NCI-H748 (cell line): ENCODE results near the gene SLC22A31.
A peak's percentile ranks its signal among the peaks of the same experiment; 100 is the strongest.
"Not testable (repeated sequence)": the region's sequence is repeated elsewhere in the genome, so short reads cannot be mapped to it uniquely, and the experiment has no call there.

Source experiments
- DNase-seq: peaks from one replicate; lab custom pipeline; 2025; ENCODE audit not compliant: unreplicated experiment; lab: John Stamatoyannopoulos, UW

SLC22A31 gene

DNA sequence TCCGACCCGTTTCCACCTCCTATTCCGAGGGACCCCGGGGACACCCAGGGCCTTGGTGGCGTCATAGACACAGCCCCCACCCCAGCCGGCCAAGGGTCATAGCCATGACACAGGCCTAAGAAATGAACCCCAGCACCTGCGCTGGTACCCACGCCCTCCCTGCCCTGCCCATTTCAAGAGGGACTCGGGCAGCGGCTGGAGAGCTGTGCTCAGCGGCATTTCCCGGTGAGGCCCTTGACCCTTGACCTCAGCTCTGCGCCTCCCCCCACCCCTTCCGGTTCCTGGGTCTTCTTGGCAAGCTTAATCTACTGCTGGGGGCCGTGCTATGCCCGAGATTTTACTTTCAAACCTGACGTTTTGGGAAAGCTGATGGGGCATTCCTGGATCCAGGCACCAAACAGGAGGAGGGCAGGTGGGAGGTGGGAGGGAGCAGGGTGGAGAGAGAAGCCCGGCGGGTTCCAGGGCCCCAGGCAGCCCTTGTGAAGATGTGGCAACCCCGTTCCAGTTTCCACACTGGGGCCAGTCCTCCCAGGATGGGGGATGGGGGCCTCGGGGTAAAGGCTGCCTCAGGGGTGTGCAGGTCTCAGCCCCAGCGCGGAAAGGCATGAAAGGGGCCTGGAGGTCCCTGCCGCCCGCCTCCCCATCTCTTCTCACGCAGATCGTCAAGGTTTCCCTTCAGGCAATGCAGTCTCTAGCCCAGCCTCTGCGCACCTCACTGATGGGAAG lies at the start of gene SLC22A31:
TSS of gene SLC22A31 (minus strand) at position 414 of the 726 bp plus-strand sequence. CDS start at position 378, 36 bp downstream.
- peak; percentile 17 for DNase-seq

DNA sequence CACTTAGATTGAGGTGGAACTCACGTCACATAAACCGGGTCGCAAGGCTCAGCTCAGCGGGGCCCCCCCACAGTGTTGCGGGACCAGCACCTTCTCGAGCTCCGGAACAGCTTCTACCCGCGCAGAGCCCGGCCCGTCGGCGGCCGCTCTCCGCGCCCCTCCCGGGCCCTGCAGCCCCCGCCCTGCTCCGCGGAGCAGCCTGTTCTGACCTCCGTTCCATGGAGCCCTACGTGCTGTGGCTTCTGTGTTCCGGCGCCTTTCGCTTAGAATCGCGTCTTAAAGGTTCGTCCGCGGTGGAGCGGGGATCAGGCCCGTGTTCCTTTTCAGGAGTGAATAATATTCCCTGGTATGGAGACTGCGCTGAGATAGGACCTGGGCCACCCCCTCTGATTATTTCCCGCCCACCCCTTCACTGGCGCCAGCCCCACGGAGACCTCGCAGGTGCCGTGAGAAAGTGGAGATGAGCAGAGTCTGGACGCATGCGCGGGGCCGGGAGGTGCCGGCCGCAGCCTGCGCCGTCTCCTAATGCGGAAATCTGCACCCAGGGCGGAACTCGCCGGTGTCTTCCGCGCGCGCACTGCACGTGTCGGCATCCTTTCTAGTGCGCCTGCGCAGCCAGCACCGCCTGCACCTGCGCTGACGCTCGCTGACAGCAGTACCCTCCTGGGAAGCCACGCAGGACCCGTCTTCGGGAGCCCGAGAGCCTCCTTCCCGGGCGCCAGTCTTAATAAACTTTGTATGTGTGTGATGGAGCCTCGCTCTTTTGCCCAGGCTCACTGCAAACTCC lies 48.1 kb upstream of the SLC22A31 start:
- DNase-seq, result no peak

DNA sequence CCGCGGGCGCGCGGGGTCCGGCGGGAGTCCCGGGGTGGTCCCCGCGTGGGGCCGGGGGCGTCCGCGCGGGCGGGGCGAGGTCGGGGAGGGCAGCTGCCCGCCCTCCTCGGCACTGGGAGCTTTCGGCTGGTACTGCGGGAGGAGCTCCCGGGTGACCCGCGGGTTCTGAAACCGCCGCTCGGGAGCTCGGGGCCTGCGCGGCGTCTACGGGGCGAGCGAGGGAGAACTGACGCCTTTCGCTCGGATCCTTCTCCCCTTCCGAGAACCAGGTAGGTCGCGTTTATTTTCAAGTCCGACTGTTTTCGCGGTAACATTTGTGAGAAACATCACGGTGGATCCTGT lies 47.4 kb upstream of the SLC22A31 start:
- DNase-seq, result not testable (repeated sequence)

DNA sequence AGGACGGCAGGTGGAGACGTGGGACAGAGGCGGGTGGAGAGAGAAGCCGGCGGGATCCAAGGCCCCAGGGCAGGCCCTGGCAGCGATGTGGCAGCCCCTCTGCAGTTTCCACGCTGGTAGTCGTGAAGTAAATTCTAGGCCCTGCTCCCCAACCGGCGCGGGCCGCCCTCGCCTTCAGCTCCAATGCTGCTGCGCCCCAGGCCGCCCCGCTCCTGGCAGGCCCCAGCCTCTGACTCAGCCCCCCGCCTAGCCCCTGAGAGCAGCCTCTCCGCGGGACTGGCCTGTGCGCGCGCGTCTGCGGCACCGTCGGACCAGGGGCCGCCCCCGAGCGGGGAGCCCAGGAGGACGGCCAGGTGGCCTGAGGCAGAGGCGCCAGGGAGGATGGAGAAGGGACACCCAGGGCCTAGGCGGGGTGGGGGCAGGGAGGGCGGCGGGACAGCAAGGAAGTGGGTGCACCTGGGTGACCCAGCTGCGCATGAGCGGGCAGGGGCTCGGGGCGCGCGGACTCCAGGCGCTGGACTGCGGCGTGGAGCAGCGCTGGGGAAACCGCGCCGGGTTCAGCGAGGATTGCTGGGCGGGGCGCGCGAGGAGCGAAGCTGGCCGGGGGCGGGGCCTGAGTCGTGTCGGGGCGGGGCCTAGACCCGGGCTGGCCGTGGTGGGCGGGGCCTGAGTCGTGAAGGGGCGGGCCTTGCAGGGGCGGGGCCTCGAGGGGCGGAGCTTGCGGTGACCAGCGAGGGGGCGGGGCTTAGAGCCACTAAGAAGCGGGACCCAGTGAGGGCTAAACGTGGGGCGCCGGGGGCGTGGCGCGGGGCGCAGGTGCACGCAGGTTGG lies 46.8 kb upstream of the SLC22A31 start:
- DNase-seq, result peak; percentile 78

DNA sequence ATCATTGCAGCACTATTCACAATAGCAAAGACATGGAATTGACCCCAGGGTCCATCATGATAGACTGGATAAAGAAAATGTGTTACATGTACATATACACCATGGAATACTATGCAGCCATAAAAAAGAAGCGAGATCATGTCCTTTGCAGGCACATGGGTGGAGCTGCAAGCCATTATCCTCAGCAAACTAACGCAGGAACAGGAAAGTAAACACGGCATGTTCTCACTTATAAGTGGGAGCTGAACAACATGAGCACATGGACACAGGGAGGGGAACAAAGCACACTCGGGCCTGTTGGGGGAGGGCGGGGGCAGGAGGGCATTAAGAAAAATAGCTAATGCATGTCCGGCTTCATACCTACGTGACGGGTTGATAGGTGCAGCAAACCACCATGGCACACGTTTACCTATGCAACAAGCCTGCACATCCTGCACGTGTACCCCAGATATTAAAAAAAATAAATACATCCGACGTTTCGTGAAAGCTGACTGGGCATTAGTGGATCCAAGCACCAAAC lies 46.1 kb upstream of the SLC22A31 start:
- DNase-seq, result peak; percentile 10

DNA sequence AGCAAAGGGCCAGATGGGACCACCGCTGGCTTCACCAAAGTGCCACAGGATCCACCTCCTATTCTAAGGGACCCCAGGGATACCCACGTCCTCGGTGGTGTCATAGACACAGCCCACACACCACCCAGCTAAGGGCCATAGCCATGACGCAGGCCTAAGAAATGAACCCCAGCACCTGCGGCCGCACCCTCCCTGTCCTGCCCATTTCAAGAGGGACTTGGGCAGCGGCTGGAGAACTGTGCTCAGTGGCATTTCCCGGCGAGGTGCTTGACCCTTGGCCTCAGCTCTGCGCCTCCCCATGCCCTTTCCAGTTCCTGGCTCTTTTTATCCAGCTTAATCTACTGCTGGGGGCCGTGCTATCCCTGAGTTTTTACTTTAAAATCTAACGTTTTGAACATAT lies 44.4 kb upstream of the SLC22A31 start:
- DNase-seq, result no peak

DNA sequence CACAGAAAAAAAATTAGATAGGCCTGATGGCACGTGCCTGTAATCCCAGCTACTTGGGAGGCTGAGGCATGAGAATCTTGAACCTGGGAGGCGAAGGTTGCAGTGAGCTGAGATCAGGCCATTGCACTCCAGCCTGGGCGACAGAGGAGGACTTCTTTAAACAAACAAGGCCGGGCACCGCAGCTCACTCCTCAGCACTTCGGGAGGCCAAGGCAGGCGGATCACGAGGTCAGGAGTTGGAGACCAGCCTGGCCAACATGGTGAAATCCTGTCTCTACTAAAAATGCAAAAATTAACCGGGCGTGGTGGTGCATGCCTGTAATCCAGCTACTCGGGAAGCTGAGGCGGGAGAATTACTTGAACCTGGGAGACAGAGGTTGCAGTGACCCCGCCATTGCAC lies 43.9 kb upstream of the SLC22A31 start:
- DNase-seq, result not testable (repeated sequence)

DNA sequence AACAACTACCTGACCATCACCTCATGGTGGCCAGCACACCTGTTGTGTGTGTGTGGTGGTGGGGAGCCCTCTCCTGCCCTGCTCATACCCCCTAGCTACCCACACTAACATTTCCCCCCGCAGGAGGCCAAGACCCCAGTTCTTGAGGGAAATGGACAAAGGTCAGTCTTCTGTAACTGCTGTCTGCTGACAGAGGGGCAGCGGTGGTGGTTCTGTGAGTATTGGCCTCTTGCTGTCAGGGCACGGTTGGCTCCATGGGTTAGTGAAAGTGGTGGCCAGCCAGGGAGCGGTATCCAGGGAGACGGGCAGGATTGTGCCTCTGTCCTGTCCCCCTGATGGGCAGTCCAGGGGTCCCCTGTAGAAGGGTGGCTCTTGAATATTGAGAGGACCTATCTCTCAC lies 43.3 kb upstream of the SLC22A31 start:
- DNase-seq, result no peak

DNA sequence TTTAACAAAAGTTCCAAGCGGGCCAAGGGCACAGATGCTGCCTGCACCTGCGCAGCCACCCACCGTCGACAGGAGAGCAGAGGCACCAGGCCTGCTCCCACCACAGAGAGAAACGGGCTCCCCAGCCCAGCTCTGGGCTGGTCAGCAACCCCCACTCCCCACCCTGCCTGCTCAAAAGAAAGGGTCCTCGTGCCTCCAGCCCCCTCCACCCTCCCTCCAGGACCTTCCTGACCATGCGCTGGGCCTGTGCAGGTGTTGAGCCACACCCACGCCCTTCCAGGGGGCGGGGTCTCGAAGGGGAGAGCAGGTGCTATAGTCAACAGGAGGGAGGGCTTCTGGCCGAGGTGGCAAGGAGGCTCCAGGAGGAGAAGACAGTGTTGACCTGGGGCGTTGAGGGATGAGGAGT lies 42.5 kb upstream of the SLC22A31 start:
- peak; percentile 56 for DNase-seq

DNA sequence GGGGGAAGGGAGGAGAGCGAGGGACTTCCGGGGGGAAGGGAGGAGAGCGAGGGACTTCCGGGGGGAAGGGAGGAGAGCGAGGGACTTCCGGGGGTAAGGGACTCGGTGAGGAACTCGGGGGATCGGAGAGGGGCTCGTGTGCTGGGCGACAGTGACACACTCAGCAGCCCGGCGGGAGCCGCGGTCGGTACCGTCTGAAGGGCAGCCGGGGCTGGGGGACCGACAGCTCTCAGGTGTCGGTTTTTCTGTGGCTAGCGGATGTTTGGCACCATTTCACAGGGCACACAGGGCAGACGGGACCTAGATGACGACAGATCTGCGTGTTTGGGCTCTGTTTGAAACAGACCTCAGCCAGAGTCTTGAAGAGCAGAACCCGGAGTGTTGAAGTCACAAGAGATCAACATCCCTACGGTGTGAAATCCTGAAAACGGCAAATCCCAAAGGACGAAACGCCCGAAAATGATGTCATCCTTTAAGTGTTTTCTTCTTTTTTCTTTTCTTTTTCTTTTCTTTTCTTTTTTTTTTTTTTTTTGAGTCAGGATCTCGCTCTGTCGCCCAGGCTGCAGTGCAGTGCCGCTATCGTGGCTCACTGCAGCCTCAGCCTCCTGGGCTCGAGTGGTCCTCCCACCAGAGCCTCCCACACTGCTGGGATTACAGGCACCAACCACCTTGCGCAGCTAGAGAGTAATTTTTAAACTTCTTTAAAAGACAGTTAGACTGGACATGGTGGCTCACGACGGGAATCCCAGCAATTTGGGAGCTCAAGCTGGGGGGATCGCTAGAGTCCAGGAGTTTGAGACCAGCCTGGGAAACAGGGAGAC lies 41.1 kb upstream of the SLC22A31 start:
- peak; percentile 71 for DNase-seq

DNA sequence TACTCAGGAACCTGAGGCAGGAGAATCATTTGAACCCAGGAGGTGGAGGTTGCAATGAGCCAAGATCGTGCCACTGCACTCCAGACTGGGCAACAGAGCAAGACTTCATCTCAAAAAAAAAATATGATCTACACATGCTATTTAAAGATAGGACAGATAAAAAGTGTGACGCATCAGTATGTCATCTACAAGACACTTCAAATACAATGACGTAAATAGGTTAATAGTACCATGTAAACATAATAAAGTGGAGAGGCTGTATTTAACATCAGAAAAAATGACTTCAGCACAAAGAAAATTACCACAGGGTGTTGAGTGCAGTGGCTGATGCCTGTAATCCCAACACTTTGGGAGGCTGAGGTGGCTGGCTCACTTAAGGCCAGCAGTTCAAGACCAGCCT lies 37.4 kb upstream of the SLC22A31 start:
- DNase-seq, result no peak

DNA sequence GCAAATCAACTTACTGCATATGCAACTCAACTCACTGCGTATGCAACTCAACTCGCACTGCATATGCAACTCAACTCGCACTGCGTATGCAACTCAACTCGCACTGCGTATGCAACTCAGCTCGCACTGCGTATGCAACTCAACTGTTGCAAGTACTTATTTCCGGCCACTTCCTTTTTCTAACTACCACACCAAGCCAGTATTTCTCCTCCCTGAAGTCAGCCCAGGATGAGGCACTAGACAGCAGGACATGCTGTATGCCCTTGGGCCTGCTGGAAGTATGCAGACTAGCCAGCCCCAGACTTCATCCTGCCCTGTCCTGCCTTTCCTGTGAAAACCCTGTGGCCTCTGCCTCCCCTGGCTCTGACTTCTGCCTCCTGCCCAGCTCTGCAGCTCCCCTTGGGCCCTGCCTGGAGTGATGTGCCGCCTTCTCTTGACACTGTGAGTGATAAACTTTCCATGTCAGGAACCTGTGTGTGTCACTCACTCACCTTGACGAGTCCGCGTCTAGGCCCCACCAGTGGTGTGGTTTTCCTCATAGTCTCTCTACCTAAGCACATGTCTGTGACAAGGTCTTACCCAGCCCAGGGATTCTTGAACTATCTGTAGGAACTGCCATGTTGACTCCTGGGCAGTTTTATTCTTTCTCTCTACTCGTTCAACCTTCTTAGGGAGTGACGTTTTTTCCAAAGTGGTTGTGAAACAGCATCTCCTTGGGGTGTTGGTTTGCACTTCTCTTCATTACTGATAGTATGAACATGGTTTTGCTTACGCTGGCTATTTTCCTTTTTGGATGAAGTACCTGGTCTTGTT lies 33.5 kb upstream of the SLC22A31 start:
- no peak for DNase-seq

DNA sequence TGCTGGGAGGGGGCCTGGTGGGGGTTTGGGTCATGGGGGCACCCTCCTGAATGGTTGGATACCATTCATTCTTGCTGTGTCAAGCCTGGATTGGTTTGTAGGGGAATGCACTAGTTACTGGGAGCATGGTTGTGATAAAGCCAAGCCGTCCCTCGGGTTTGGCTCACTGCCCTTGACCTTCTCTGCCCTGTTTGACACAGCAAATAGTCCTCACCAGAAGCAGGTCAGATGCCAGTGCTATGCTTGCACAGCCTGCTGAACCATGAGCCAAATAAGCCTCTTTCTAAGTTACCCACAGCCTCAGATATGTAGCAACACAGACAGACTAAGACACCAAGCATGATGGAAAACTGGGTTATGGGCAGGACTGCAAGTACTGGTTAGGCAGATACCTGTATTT lies 31.8 kb upstream of the SLC22A31 start:
- no peak for DNase-seq

DNA sequence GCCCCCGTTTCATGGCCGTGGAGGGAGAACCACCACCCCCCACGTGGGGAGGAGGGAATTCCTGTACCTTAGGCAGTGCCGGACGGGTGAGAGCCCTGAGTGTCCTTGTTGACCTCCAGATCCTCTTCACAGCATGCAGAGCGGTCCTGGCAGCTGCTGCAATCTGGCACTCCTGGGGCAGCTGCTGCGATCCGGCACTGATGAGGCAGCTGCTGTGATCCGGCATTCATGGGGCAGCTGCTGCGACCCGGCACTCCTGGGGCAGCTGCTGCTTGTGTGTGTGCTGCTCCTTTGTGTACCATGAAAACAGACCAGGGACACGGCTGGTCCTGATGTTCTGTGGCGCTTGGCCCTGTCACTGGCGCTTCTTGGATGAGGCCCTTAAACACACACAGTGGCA lies 29.9 kb upstream of the SLC22A31 start:
- peak; percentile 20 for DNase-seq

DNA sequence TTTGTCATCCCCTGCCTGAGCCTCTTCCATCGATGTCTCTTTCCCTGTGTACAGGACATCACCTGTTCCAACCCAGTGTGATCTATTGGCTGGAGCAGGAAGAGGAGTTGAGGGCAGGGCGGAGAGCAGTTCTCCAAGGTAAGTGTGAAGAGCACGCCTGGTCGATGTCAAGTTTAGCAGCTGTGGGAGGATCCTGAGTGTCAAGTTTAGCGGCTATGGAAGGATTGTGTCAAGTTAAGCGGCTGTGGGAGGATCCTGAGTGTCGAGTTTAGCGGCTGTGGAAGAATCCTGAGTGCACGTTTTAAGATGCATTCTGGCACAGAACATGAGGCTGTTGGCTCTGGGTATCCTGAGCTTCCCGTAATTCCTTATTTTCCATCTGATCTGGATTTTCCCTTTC lies 24.3 kb upstream of the SLC22A31 start:
- DNase-seq, result no peak

DNA sequence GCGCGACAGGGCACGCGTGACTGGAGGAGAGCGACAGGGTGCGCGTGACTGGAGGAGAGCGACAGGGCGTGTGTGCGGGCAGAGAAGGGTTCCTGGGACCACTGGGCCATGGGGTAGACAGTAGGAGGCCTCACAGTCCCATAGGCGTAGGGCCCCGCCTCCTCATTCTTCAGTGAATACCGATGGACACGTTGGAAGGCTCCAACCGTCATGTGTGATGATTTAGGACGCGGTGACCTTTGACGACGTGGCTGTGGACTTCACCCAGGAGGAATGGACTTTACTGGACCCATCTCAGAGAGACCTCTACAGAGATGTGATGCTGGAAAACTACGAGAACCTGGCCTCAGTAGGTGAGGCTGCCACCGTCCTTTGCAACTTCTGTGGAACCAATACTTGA lies 22.6 kb upstream of the SLC22A31 start:
- DNase-seq, result no peak

DNA sequence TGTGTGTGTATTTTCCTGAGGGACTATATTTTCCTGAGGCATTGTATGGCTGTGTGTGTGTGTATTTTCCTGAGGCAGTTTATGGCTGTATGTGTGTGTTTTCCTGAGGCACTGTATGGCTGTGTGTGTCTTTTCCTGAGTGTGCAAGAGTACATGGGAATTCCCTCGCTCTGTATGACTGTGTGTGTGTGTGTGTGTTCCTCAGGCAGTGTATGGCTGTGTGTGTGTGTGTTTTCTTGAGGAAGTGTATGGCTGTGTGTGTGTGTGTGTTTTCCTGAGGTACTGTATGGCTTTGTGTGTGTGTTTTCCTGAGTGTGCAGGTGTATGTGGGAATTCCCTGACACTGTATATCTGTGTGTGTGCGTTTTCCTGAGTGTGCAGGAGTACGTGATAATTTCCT lies 21.3 kb upstream of the SLC22A31 start:
- DNase-seq, result no peak

DNA sequence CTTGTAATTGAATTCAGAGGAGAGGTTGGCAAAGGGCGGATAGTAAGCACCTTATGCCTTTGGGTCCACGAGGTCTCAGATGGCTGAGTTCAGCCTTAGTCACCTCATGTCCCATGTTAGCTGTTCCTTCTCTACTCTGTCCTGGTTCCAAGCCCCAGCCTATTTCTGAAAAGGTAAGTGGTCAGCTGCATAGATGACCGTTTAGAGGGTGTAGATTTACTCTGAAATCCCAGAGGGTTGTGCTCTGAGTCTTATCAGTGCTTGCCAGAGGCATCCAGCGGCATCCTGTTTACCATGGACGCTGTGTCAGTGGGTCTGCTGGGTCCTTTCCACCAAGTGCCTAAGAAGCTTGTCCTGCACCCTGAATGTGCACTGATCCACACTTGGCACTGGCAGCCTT lies 19.0 kb upstream of the SLC22A31 start:
- no peak for DNase-seq

DNA sequence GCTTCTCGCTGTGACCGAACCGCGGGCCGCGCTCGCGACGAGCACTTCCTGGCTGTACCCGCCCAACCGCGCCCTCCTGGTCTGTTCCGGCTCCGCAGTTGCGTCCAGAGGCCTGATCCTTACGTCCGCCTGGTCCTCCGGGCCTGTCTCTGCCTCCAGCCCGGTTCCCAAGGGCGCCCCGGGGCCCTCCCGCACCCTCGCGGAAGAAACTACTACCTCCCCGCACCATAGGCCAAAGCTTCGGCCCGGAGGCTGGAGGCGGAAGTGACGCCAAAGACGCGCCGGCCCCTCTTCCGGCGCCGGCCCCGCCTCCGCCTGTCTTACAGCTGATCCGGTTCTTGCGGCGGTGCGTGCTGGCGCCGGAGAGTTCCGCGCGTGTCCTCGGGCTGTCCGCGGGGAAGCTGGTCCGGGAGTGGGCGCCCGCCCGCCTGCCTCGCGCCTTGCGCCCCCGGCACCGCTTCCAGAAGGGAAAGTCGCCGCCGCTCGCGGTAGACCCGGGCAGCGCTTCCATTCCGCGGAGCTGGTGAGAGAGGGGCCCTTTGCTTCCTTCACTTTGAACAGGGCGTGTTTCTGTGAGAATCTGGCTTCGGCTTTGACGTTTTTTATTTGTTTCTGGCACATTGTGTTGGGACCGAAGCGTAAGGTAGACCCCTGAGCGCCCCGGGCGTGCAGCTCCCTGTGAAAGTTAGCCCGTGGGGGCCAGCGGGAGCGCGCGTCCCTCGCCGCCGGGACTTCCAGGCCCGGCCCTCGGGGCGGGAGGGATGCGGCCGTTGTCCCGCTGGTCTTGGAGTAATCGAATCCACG lies 17.3 kb upstream of the SLC22A31 start, which contains the start of gene ZNF778:
TSS of gene ZNF778 (plus strand) at position 316 of the 804 bp plus-strand sequence. CDS start 3,425 bp downstream, outside the sequence.
- peak; percentile 70 for DNase-seq
